ENCODE measurements around the gene CUX1.

DNA sequence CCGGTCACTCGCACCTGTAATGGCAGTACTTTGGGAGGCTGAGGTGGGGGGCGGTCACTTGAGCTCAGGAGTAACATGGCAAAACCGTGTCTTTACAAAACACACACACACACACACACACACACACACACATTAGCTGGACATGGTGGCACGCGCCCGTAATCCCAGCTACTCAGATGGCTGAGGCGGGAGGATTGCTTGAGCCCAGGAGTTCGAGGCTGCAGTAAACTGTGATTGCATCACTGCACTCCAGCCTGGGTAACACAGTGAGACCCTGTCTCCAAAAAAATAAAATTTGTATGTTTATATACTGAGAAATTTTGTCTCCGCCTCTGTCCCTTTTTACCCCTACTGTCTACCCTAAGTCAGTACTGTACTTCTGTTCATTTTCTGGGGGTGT lies 86.6 kb downstream of the CUX1 start:
- TF ChIP-seq BACH2 (CRISPR knock-in tag; IDR thresholded peaks at IDR 0.05; ENCODE audit: borderline replicate concordance) (no peak), SNAI2 (CRISPR knock-in tag; IDR thresholded peaks at IDR 0.05) (no peak), ARNTL (CRISPR knock-in tag; IDR thresholded peaks at IDR 0.05; ENCODE audit: borderline replicate concordance, low read depth) (no peak), PPARA (CRISPR knock-in tag; IDR thresholded peaks at IDR 0.05; ENCODE audit: borderline replicate concordance) (no peak), CSDC2 (CRISPR knock-in tag; IDR thresholded peaks at IDR 0.05) (no peak), ZNF565 (CRISPR knock-in tag; conservative IDR thresholded peaks at IDR 0.05; ENCODE audit: low read depth) (no peak), RARB (CRISPR knock-in tag; IDR thresholded peaks at IDR 0.05) (no peak), OSR1 (CRISPR knock-in tag; IDR thresholded peaks at IDR 0.05) (no peak), ZFP3 (CRISPR knock-in tag; IDR thresholded peaks at IDR 0.05) (no peak), ZNF70 (CRISPR knock-in tag; IDR thresholded peaks at IDR 0.05) (no peak)
- TF ChIP-seq, protein P1, sequence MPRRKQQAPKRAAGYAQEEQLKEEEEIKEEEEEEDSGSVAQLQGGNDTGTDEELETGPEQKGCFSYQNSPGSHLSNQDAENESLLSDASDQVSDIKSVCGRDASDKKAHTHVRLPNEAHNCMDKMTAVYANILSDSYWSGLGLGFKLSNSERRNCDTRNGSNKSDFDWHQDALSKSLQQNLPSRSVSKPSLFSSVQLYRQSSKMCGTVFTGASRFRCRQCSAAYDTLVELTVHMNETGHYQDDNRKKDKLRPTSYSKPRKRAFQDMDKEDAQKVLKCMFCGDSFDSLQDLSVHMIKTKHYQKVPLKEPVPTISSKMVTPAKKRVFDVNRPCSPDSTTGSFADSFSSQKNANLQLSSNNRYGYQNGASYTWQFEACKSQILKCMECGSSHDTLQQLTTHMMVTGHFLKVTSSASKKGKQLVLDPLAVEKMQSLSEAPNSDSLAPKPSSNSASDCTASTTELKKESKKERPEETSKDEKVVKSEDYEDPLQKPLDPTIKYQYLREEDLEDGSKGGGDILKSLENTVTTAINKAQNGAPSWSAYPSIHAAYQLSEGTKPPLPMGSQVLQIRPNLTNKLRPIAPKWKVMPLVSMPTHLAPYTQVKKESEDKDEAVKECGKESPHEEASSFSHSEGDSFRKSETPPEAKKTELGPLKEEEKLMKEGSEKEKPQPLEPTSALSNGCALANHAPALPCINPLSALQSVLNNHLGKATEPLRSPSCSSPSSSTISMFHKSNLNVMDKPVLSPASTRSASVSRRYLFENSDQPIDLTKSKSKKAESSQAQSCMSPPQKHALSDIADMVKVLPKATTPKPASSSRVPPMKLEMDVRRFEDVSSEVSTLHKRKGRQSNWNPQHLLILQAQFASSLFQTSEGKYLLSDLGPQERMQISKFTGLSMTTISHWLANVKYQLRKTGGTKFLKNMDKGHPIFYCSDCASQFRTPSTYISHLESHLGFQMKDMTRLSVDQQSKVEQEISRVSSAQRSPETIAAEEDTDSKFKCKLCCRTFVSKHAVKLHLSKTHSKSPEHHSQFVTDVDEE (CRISPR knock-in tag; IDR thresholded peaks at IDR 0.05) = no peak
- TF ChIP-seq, protein P2, sequence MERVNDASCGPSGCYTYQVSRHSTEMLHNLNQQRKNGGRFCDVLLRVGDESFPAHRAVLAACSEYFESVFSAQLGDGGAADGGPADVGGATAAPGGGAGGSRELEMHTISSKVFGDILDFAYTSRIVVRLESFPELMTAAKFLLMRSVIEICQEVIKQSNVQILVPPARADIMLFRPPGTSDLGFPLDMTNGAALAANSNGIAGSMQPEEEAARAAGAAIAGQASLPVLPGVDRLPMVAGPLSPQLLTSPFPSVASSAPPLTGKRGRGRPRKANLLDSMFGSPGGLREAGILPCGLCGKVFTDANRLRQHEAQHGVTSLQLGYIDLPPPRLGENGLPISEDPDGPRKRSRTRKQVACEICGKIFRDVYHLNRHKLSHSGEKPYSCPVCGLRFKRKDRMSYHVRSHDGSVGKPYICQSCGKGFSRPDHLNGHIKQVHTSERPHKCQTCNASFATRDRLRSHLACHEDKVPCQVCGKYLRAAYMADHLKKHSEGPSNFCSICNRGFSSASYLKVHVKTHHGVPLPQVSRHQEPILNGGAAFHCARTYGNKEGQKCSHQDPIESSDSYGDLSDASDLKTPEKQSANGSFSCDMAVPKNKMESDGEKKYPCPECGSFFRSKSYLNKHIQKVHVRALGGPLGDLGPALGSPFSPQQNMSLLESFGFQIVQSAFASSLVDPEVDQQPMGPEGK (CRISPR knock-in tag; IDR thresholded peaks at IDR 0.05; ENCODE audit: borderline replicate concordance) = no peak

Data from SK-N-SH treated with all-trans-retinoic acid at 6 μM for 48 hours (cell line).